Measurements from ENCODE around the gene ADAMTS5.

The ADAMTS5 gene

GRCh38 chr21:26964170-26964778 lies 2.6 kb downstream of the ADAMTS5 start:
- POLR2A ChIA-PET: no interaction called here
- peak overlapping the region; percentile 70 for H3K4me3 ChIP-seq (ENCODE audit: low read depth, low read length)
- CTCF ChIA-PET: interaction anchor here (1.0 kb wide), 1 partner anchor 249 kb away, joined by 3 read pairs; no protein-coding TSS in a partner anchor
- TF ChIP-seq CTCF (IDR thresholded peaks at IDR 0.05; ENCODE audit: insufficient read depth, low read length, missing control alignments): no peak
- DNase-seq (ENCODE audit: low read depth, low spot score): no peak

- TF ChIP-seq CTCF (IDR thresholded peaks at IDR 0.05; ENCODE audit: insufficient read depth, low read length, missing control alignments): no peak
- H3K4me3 ChIP-seq (ENCODE audit: low read depth, low read length): no peak overlapping the region
- POLR2A ChIA-PET: interaction anchor here (1.0 kb wide), 1 partner anchor 21 kb away, joined by 3 read pairs; no protein-coding TSS in a partner anchor
- CTCF ChIA-PET: interaction anchor here (0.8 to 2.2 kb wide), 6 partner anchors 9 to 407 kb away, joined by 3 to 4 read pairs (median 3); no protein-coding TSS in a partner anchor
- DNase-seq (ENCODE audit: low read depth, low spot score): no peak
Observed at GRCh38 chr21:26962621-26963181, 4.2 kb downstream of the ADAMTS5 start.

- no peak overlapping the region for H3K4me3 ChIP-seq (ENCODE audit: low read depth, low read length)
- ChIA-PET CTCF (interaction anchor here (0.8 to 2.2 kb wide), 6 partner anchors 8 to 408 kb away, joined by 3 to 4 read pairs (median 3); no protein-coding TSS in a partner anchor), POLR2A (no interaction called here)
- TF ChIP-seq CTCF (IDR thresholded peaks at IDR 0.05; ENCODE audit: insufficient read depth, low read length, missing control alignments): no peak
- no peak for DNase-seq (ENCODE audit: low read depth, low spot score)
Observed at GRCh38 chr21:26961698-26962097, 5.2 kb downstream of the ADAMTS5 start.

GRCh38 chr21:26958788-26959187 lies 8.1 kb downstream of the ADAMTS5 start:
- H3K4me3 ChIP-seq (ENCODE audit: low read depth, low read length): no peak overlapping the region
- CTCF ChIA-PET: interaction anchor here (0.8 to 1.2 kb wide), 3 partner anchors 10 to 466 kb away, joined by 3 read pairs; no protein-coding TSS in a partner anchor
- POLR2A ChIA-PET: no interaction called here
- DNase-seq (ENCODE audit: low read depth, low spot score): no peak
- no peak for TF ChIP-seq CTCF (IDR thresholded peaks at IDR 0.05; ENCODE audit: insufficient read depth, low read length, missing control alignments)

GRCh38 chr21:26956813-26957212 lies 10.1 kb downstream of the ADAMTS5 start:
- no peak for DNase-seq (ENCODE audit: low read depth, low spot score)
- ChIA-PET POLR2A (no interaction called here), CTCF (interaction anchor here (0.7 kb wide), 1 partner anchor 8 kb away, joined by 3 read pairs; no protein-coding TSS in a partner anchor)
- no peak for TF ChIP-seq CTCF (IDR thresholded peaks at IDR 0.05; ENCODE audit: insufficient read depth, low read length, missing control alignments)
- no peak overlapping the region for H3K4me3 ChIP-seq (ENCODE audit: low read depth, low read length)

GRCh38 chr21:26956216-26956615 lies 10.7 kb downstream of the ADAMTS5 start:
- DNase-seq (ENCODE audit: low read depth, low spot score): no peak
- no peak for TF ChIP-seq CTCF (IDR thresholded peaks at IDR 0.05; ENCODE audit: insufficient read depth, low read length, missing control alignments)
- CTCF ChIA-PET: interaction anchor here (0.8 kb wide), 1 partner anchor 202 kb away, joined by 3 read pairs; no protein-coding TSS in a partner anchor
- H3K4me3 ChIP-seq (ENCODE audit: low read depth, low read length): no peak overlapping the region
- POLR2A ChIA-PET: no interaction called here
